A673 (cell line): ENCODE data around the gene RTP3.

Source experiments
- EZH2 ChIP-seq: fragments of 200-600 bp; sonication (generic); IDR thresholded peaks from 2 replicates; pipeline ENCODE4 v1.6.1; 2017; ENCODE audit warnings: borderline replicate concordance, low read depth, mild to moderate bottlenecking, mixed read lengths, antibody characterized with exemption, low read length; ENCODE audit not compliant: poor library complexity, severe bottlenecking
- TF ChIP-seq, protein P1 (sequence below): fragments of 300-800, 200-600 bp; sonication (generic); conservative IDR thresholded peaks from 2 replicates; pipeline ENCODE4 v1.5.1; 2017; ENCODE audit warnings: low read depth, mild to moderate bottlenecking, antibody characterized with exemption, low read length, moderate library complexity, mixed read lengths

DNA sequence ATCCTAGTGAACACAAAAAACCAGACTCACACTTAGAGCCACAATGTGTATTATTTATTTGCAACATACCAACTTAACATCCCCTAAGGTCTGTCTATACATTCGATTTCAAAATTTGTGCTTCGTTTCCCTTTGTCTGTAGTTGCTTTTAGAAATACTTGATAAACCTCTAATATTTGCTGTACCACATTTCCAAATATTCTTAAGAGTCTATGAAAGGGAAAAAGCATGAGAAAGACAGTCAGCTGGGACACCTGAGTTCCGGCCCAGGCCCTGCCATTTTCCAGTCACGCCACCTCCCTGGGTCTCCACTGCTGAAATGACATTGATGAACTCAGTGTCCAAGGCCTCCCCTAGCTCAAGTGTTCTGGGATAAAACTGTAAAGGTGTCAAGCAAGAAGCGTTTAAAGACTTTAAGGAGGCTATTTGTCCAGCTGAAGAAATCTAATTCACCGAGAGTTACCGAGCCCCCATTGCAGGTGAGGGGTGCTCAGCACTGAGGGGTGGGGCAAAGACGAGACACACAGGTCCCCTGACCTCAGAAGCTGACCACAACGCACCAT, 41.7 kb downstream of the RTP3 start:
- TF ChIP-seq, protein P1, sequence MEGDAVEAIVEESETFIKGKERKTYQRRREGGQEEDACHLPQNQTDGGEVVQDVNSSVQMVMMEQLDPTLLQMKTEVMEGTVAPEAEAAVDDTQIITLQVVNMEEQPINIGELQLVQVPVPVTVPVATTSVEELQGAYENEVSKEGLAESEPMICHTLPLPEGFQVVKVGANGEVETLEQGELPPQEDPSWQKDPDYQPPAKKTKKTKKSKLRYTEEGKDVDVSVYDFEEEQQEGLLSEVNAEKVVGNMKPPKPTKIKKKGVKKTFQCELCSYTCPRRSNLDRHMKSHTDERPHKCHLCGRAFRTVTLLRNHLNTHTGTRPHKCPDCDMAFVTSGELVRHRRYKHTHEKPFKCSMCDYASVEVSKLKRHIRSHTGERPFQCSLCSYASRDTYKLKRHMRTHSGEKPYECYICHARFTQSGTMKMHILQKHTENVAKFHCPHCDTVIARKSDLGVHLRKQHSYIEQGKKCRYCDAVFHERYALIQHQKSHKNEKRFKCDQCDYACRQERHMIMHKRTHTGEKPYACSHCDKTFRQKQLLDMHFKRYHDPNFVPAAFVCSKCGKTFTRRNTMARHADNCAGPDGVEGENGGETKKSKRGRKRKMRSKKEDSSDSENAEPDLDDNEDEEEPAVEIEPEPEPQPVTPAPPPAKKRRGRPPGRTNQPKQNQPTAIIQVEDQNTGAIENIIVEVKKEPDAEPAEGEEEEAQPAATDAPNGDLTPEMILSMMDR, result no peak
- no peak for TF ChIP-seq EZH2
